Measurements from ENCODE around the gene RABEPK. TPM values are rescaled to one million over a fixed set of nuclear protein-coding genes. Genes with fewer than 3 reads are reported as not detected.

The RABEPK gene
- polyA plus RNA-seq, 1 donor (not counting 4 experiments of a cell fraction or from before 2014, with no cell fraction given), result 33.4 TPM

GRCh38 chr9:125271081-125271480 is 70.7 kb downstream of the RABEPK start:
- Histone ChIP-seq H3K27me3 (ENCODE audit: control insufficient read depth, extremely low read depth, insufficient read depth, low read length) (no peaks in the 10 kb centered on the region), H3K79me2 (ENCODE audit: control insufficient read depth, insufficient read depth, low read length) (peaks cover 86% of the 10 kb centered on the region), H3K4me3 (ENCODE audit: control insufficient read depth in 2 of 3, extremely low read depth in 1 of 3, insufficient read depth in 2 of 3, low read depth in 1 of 3, low read length in 3 of 3) (no peak overlapping the region), H2AFZ (ENCODE audit: control insufficient read depth, low read length) (no peak overlapping the region), H3K36me3 (ENCODE audit: control insufficient read depth in 2 of 2, extremely low read depth in 1 of 2, insufficient read depth in 2 of 2, low read length in 2 of 2) (peaks cover 0 to 9% of the 10 kb centered on the region in 2 experiments), H4K20me1 (ENCODE audit: control insufficient read depth, extremely low read depth, insufficient read depth, low read length) (no peaks in the 10 kb centered on the region), H3K9ac (ENCODE audit: control insufficient read depth, extremely low read depth, insufficient read depth, low read length) (no peak overlapping the region), H3K4me1 (ENCODE audit: control insufficient read depth, extremely low read depth, insufficient read depth, low read length) (peaks cover 15% of the 10 kb centered on the region), H3K27ac (ENCODE audit: control insufficient read depth, insufficient read depth, low read length) (no peak overlapping the region), H3K9me1 (ENCODE audit: control insufficient read depth, extremely low read depth, insufficient read depth, low read length) (no peaks in the 10 kb centered on the region), H3K9me3 (ENCODE audit: control insufficient read depth, low read depth, low read length) (no peaks in the 10 kb centered on the region), H3K4me2 (ENCODE audit: control insufficient read depth, extremely low read depth, insufficient read depth, low read depth, low read length) (peak overlapping the region; percentile 58)
- FAIRE-seq (no peak), DNase-seq (ENCODE audit: low read depth, low spot score) (no peak)
- TF ChIP-seq EZH2 (IDR thresholded peaks at IDR 0.05; ENCODE audit: low read length), result no peak
- no peak for TF ChIP-seq CTCF (optimal IDR thresholded peaks at IDR 0.05 in 1 of 3, IDR thresholded peaks at IDR 0.05 in 1 of 3, conservative IDR thresholded peaks at IDR 0.05 in 1 of 3; ENCODE audit: extremely low read depth in 1 of 3, insufficient read depth in 2 of 3, low read length in 3 of 3)
- dilution Hi-C loops (cut with MboI; ENCODE audit: extremely low pct_ligation_motif_present, low sequenced_read_pairs), result no loop called here

- Histone ChIP-seq H2AFZ (ENCODE audit: control insufficient read depth, low read length) (no peak overlapping the region), H3K27ac (ENCODE audit: control insufficient read depth, insufficient read depth, low read length) (peak overlapping the region; percentile 49), H3K4me2 (ENCODE audit: control insufficient read depth, extremely low read depth, insufficient read depth, low read depth, low read length) (peak overlapping the region; percentile 52), H4K20me1 (ENCODE audit: control insufficient read depth, extremely low read depth, insufficient read depth, low read length) (peaks cover 7% of the 10 kb centered on the region), H3K79me2 (ENCODE audit: control insufficient read depth, insufficient read depth, low read length) (peaks cover 88% of the 10 kb centered on the region), H3K4me1 (ENCODE audit: control insufficient read depth, extremely low read depth, insufficient read depth, low read length) (peaks cover 15% of the 10 kb centered on the region), H3K9me3 (ENCODE audit: control insufficient read depth, low read depth, low read length) (no peaks in the 10 kb centered on the region), H3K36me3 (ENCODE audit: control insufficient read depth in 2 of 2, extremely low read depth in 1 of 2, insufficient read depth in 2 of 2, low read length in 2 of 2) (peaks cover 0 to 9% of the 10 kb centered on the region in 2 experiments), H3K4me3 (ENCODE audit: control insufficient read depth in 2 of 3, extremely low read depth in 1 of 3, insufficient read depth in 2 of 3, low read depth in 1 of 3, low read length in 3 of 3) (no peak overlapping the region), H3K9ac (ENCODE audit: control insufficient read depth, extremely low read depth, insufficient read depth, low read length) (no peak overlapping the region), H3K27me3 (ENCODE audit: control insufficient read depth, extremely low read depth, insufficient read depth, low read length) (no peaks in the 10 kb centered on the region), H3K9me1 (ENCODE audit: control insufficient read depth, extremely low read depth, insufficient read depth, low read length) (no peaks in the 10 kb centered on the region)
- dilution Hi-C loops (cut with MboI; ENCODE audit: extremely low pct_ligation_motif_present, low sequenced_read_pairs), result no loop called here
- DNase-seq (ENCODE audit: low read depth, low spot score), result no peak
- FAIRE-seq, result no peak
- no peak for TF ChIP-seq CTCF (optimal IDR thresholded peaks at IDR 0.05 in 1 of 3, IDR thresholded peaks at IDR 0.05 in 1 of 3, conservative IDR thresholded peaks at IDR 0.05 in 1 of 3; ENCODE audit: extremely low read depth in 1 of 3, insufficient read depth in 2 of 3, low read length in 3 of 3)
- TF ChIP-seq EZH2 (IDR thresholded peaks at IDR 0.05; ENCODE audit: low read length), result no peak
Observed at GRCh38 chr9:125272697-125273096, 72.4 kb downstream of the RABEPK start.
